GM18858 (cell line): ENCODE data around the gene ATRIP.
"Not testable (repeated sequence)": the region's sequence is repeated elsewhere in the genome, so short reads cannot be mapped to it uniquely, and the experiment has no call there.

ENCODE experiments used
- ATAC-seq: cut with Tn5 transposase; IDR thresholded peaks from one replicate; pipeline ENCODE4 v1.9.1; 2021; ENCODE audit not compliant: unreplicated experiment

Gene ATRIP

GRCh38 chr3:48467110-48467454 is 20.5 kb downstream of the ATRIP start:
- ATAC-seq = no peak

- no peak for ATAC-seq
Measured at GRCh38 chr3:48467473-48468267, 21.1 kb downstream of the ATRIP start.

- ATAC-seq = no peak
Measured at GRCh38 chr3:48468329-48468731, 21.8 kb downstream of the ATRIP start.

GRCh38 chr3:48469046-48469915 is 22.7 kb downstream of the ATRIP start:
- ATAC-seq = no peak

- no peak for ATAC-seq
Measured at GRCh38 chr3:48470286-48470685, 23.7 kb downstream of the ATRIP start.

GRCh38 chr3:48472673-48472922 is 26.1 kb downstream of the ATRIP start:
- ATAC-seq = no peak

- ATAC-seq = peak; percentile 59
Measured at GRCh38 chr3:48472923-48473616, 26.5 kb downstream of the ATRIP start.

- ATAC-seq = no peak
Measured at GRCh38 chr3:48473617-48473952, 27.0 kb downstream of the ATRIP start.

- not testable (repeated sequence) for ATAC-seq
Measured at GRCh38 chr3:48474031-48474430, 27.5 kb downstream of the ATRIP start.

- no peak for ATAC-seq
Measured at GRCh38 chr3:48474619-48475018, 28.1 kb downstream of the ATRIP start.

GRCh38 chr3:48475188-48475587 is 28.7 kb downstream of the ATRIP start:
- no peak for ATAC-seq

- no peak for ATAC-seq
Measured at GRCh38 chr3:48476426-48477053, 30.0 kb downstream of the ATRIP start.

- no peak for ATAC-seq
Measured at GRCh38 chr3:48477959-48478520, 31.5 kb downstream of the ATRIP start.

GRCh38 chr3:48478626-48479555 is 32.4 kb downstream of the ATRIP start:
- ATAC-seq = no peak

- ATAC-seq = not testable (repeated sequence)
Measured at GRCh38 chr3:48480891-48481290, 34.4 kb downstream of the ATRIP start.

GRCh38 chr3:48482822-48483221 is 36.3 kb downstream of the ATRIP start:
- ATAC-seq = not testable (repeated sequence)

- ATAC-seq = no peak
Measured at GRCh38 chr3:48486952-48487351, 40.4 kb downstream of the ATRIP start.

GRCh38 chr3:48492461-48493202 is 46.1 kb downstream of the ATRIP start:
- ATAC-seq = no peak

GRCh38 chr3:48493203-48493501 is 46.6 kb downstream of the ATRIP start:
- no peak for ATAC-seq

GRCh38 chr3:48500656-48501055 is 54.1 kb downstream of the ATRIP start:
- ATAC-seq = no peak
